Measurements from ENCODE around the gene LYZL6. TPM values are rescaled to one million over a fixed set of nuclear protein-coding genes. Genes with fewer than 3 reads are reported as not detected.

LYZL6 gene
- polyA plus RNA-seq, 1 donor (not counting 4 experiments of a cell fraction or from before 2014, with no cell fraction given): not detected

- H2AFZ ChIP-seq (ENCODE audit: control insufficient read depth, low read length): peak overlapping the region; percentile 17
- no peaks in the 10 kb centered on the region for H4K20me1 ChIP-seq (ENCODE audit: control insufficient read depth, extremely low read depth, insufficient read depth, low read length)
- no peak for FAIRE-seq
- no peak overlapping the region for H3K27ac ChIP-seq (ENCODE audit: control insufficient read depth, insufficient read depth, low read length)
- H3K9ac ChIP-seq (ENCODE audit: control insufficient read depth, extremely low read depth, insufficient read depth, low read length): no peak overlapping the region
- dilution Hi-C loops (cut with MboI; ENCODE audit: extremely low pct_ligation_motif_present, low sequenced_read_pairs): no loop called here
- H3K4me1 ChIP-seq (ENCODE audit: control insufficient read depth, extremely low read depth, insufficient read depth, low read length): peaks cover 7% of the 10 kb centered on the region
- no peak overlapping the region for H3K4me3 ChIP-seq (ENCODE audit: control insufficient read depth in 2 of 3, extremely low read depth in 1 of 3, insufficient read depth in 2 of 3, low read depth in 1 of 3, low read length in 3 of 3)
- peak overlapping the region; percentile 6 for H3K4me2 ChIP-seq (ENCODE audit: control insufficient read depth, extremely low read depth, insufficient read depth, low read depth, low read length)
- TF ChIP-seq EZH2 (IDR thresholded peaks at IDR 0.05; ENCODE audit: low read length) (no peak), CTCF (optimal IDR thresholded peaks at IDR 0.05 in 1 of 3, IDR thresholded peaks at IDR 0.05 in 1 of 3, conservative IDR thresholded peaks at IDR 0.05 in 1 of 3; ENCODE audit: extremely low read depth in 1 of 3, insufficient read depth in 2 of 3, low read length in 3 of 3) (no peak)
- H3K36me3 ChIP-seq (ENCODE audit: control insufficient read depth in 2 of 2, extremely low read depth in 1 of 2, insufficient read depth in 2 of 2, low read length in 2 of 2): no peaks in the 10 kb centered on the region
- DNase-seq (ENCODE audit: low read depth, low spot score): no peak
- no peaks in the 10 kb centered on the region for H3K27me3 ChIP-seq (ENCODE audit: control insufficient read depth, extremely low read depth, insufficient read depth, low read length)
- H3K9me1 ChIP-seq (ENCODE audit: control insufficient read depth, extremely low read depth, insufficient read depth, low read length): no peaks in the 10 kb centered on the region
- no peaks in the 10 kb centered on the region for H3K79me2 ChIP-seq (ENCODE audit: control insufficient read depth, insufficient read depth, low read length)
- no peaks in the 10 kb centered on the region for H3K9me3 ChIP-seq (ENCODE audit: control insufficient read depth, low read depth, low read length)
Measured at GRCh38 chr17:35889818-35890773, 53.4 kb downstream of the LYZL6 start.

- FAIRE-seq: no peak
Measured at GRCh38 chr17:35889241-35889640, 54.3 kb downstream of the LYZL6 start.

More at GRCh38 chr17:35889241-35889640, 54.3 kb downstream of the LYZL6 start:
- Histone ChIP-seq H3K4me2 (ENCODE audit: control insufficient read depth, extremely low read depth, insufficient read depth, low read depth, low read length) (no peak overlapping the region), H3K4me1 (ENCODE audit: control insufficient read depth, extremely low read depth, insufficient read depth, low read length) (peaks cover 7% of the 10 kb centered on the region), H3K79me2 (ENCODE audit: control insufficient read depth, insufficient read depth, low read length) (no peaks in the 10 kb centered on the region), H3K4me3 (ENCODE audit: control insufficient read depth in 2 of 3, extremely low read depth in 1 of 3, insufficient read depth in 2 of 3, low read depth in 1 of 3, low read length in 3 of 3) (no peak overlapping the region), H3K9me1 (ENCODE audit: control insufficient read depth, extremely low read depth, insufficient read depth, low read length) (no peaks in the 10 kb centered on the region), H3K9me3 (ENCODE audit: control insufficient read depth, low read depth, low read length) (no peaks in the 10 kb centered on the region), H2AFZ (ENCODE audit: control insufficient read depth, low read length) (no peak overlapping the region), H4K20me1 (ENCODE audit: control insufficient read depth, extremely low read depth, insufficient read depth, low read length) (no peaks in the 10 kb centered on the region), H3K27me3 (ENCODE audit: control insufficient read depth, extremely low read depth, insufficient read depth, low read length) (no peaks in the 10 kb centered on the region), H3K36me3 (ENCODE audit: control insufficient read depth in 2 of 2, extremely low read depth in 1 of 2, insufficient read depth in 2 of 2, low read length in 2 of 2) (no peaks in the 10 kb centered on the region), H3K9ac (ENCODE audit: control insufficient read depth, extremely low read depth, insufficient read depth, low read length) (no peak overlapping the region), H3K27ac (ENCODE audit: control insufficient read depth, insufficient read depth, low read length) (no peak overlapping the region)
- dilution Hi-C loops (cut with MboI; ENCODE audit: extremely low pct_ligation_motif_present, low sequenced_read_pairs): no loop called here
- DNase-seq (ENCODE audit: low read depth, low spot score): no peak
- TF ChIP-seq CTCF (optimal IDR thresholded peaks at IDR 0.05 in 1 of 3, IDR thresholded peaks at IDR 0.05 in 1 of 3, conservative IDR thresholded peaks at IDR 0.05 in 1 of 3; ENCODE audit: extremely low read depth in 1 of 3, insufficient read depth in 2 of 3, low read length in 3 of 3) (no peak), EZH2 (IDR thresholded peaks at IDR 0.05; ENCODE audit: low read length) (no peak)

Small RNA genes lying within 50 kb of the gene (small RNA-seq; reads per million reads assigned to genes)
- gene RF00100 (ENCODE audit: insufficient read length in 3 of 3, low read depth in 3 of 3, low replicate concordance in 1 of 3): 0.94 to 4.3 (median 2.3) reads per million in 3 experiments

Other genes starting within 250 kb of the LYZL6 start
- gene RASL10B, start 212.1 kb downstream of the LYZL6 start, polyA plus RNA-seq: 0.07 to 0.32 TPM (median 0.30 TPM) in 3 replicates
- gene GAS2L2, start 190.5 kb downstream of the LYZL6 start, polyA plus RNA-seq: 0.02 to 0.05 TPM (median 0.05 TPM) in 3 replicates
- not detected in 3 replicates for gene C17orf50, start 182.8 kb downstream of the LYZL6 start, polyA plus RNA-seq
- 13.7 to 43.5 TPM (median 21.3 TPM) in 3 replicates for gene MMP28, start 148.1 kb downstream of the LYZL6 start, polyA plus RNA-seq
- gene TAF15, start 134.2 kb downstream of the LYZL6 start, polyA plus RNA-seq: 30.8 to 101 TPM (median 57.1 TPM) in 3 replicates
- gene HEATR9, start 74.8 kb downstream of the LYZL6 start, polyA plus RNA-seq: not detected in 3 replicates
- 0.37 to 0.46 TPM (median 0.46 TPM) in 3 replicates for gene CCL5, start 63.4 kb downstream of the LYZL6 start, polyA plus RNA-seq
- gene RDM1, start 12.9 kb downstream of the LYZL6 start, polyA plus RNA-seq: 0.40 to 1.1 TPM (median 0.87 TPM) in 3 replicates
- gene CCL16, start 37.8 kb upstream of the LYZL6 start, polyA plus RNA-seq: not detected in 3 replicates
- not detected in 3 replicates for gene CCL14, start 43.0 kb upstream of the LYZL6 start, polyA plus RNA-seq
- not detected in 3 replicates for gene CCL15, start 57.8 kb upstream of the LYZL6 start, polyA plus RNA-seq
- gene CCL23, start 74.3 kb upstream of the LYZL6 start, polyA plus RNA-seq: not detected in 3 replicates
- gene CCL18, start 120.6 kb upstream of the LYZL6 start, polyA plus RNA-seq: not detected in 3 replicates
- gene CCL3, start 146.4 kb upstream of the LYZL6 start, polyA plus RNA-seq: 0.48 TPM in 1 of 3 replicates, not detected in the others
- gene CCL4, start 160.1 kb upstream of the LYZL6 start, polyA plus RNA-seq: 0.21 TPM in 1 of 3 replicates, not detected in the others
- gene TBC1D3B, start 232.9 kb upstream of the LYZL6 start, polyA plus RNA-seq: 0.71 to 2.0 TPM (median 0.71 TPM) in 3 replicates